Adrenal gland (tissue), 19 donors: Measurements from ENCODE around the gene HSD11B2. TPM values are rescaled to one million over a fixed set of nuclear protein-coding genes. Genes with fewer than 3 reads are reported as not detected.

ENCODE experiments used
- DNase-seq, 7 donors: peaks; one replicate each; pipeline ENCODE4 v3.0.0-alpha.2; 2019 to 2020
- H3K27ac ChIP-seq, 5 donors: fragments of 200-600 bp; sonication (generic) in 4 of 5; 1 replicate in 3 of 5; 2 replicates in 2 of 5; pipeline versions ENCODE4 v1.5.1 to v1.8.0; 2016 to 2020; ENCODE audit warnings: mild to moderate bottlenecking in 1 of 5
- H3K27me3 ChIP-seq: fragments of 200-600 bp; 2 replicates; pipeline ENCODE4 v1.8.0; 2021
- H3K36me3 ChIP-seq, 2 donors: fragments of 200-600 bp; replicated peaks in 1 of 2; 1 replicate in 1 of 2; 2 replicates in 1 of 2; pipeline versions ENCODE4 v1.5.1 to v1.8.0; 2018 to 2022
- H3K4me1 ChIP-seq, 2 donors: fragments of 200-600 bp; replicated peaks in 1 of 2; 1 replicate in 1 of 2; 2 replicates in 1 of 2; pipeline versions ENCODE4 v1.5.1 to v1.8.0; 2018 to 2021
- H3K4me3 ChIP-seq, 4 donors: fragments of 200-600 bp; sonication (generic) in 3 of 4; one replicate each; pipeline ENCODE4 v1.5.1; 2016 to 2018
- H3K9me3 ChIP-seq, 3 donors: fragments of 200-600 bp; sonication (generic) in 1 of 3; replicated peaks in 1 of 3; 1 replicate in 2 of 3; 2 replicates in 1 of 3; pipeline versions ENCODE4 v1.5.1 to v1.8.0; 2016 to 2021
- POLR2A ChIP-seq, 2 donors: fragments of 450-650 bp; IDR thresholded peaks; one replicate each; pipeline ENCODE4 v1.6.1; 2017; ENCODE audit warnings: antibody characterized with exemption in 2 of 2, mild to moderate bottlenecking in 2 of 2, moderate library complexity in 1 of 2
- WGBS, 4 donors: extraction: QIAGEN DNeasy Blood & Tissue Kit in 2 of 4; methylation state at CpG; one replicate each; pipeline versions ENCODE4 v1.1.5 to v1.1.7; 2013 to 2017; 5-methylcytosine and 5-hydroxymethylcytosine counted together
- intact Hi-C, 2 donors: fragments of 100-400 bp; cut with DNase I; formaldehyde crosslinking; loops; one replicate each; pipeline versions ENCODE4 v1.14.1 to v1.15.0; 2022 to 2023
- long read RNA-seq, 10 donors: library from polyadenylated mRNA in 3 of 10; unstranded in 2 of 10; stranded (forward) in 1 of 10; transcript quantifications; one replicate each; pipeline ENCODE4 v2.0.0 and lab custom pipeline, GENCODE V29; 2021 to 2026
- polyA plus RNA-seq, 3 donors: library from polyadenylated mRNA; stranded (reverse); fragments of 200-250 nt in 2 of 3; fragments of 350-450 nt in 1 of 3; fragmentation: Illumina TruSeq in 1 of 3; extraction: RNeasy Lipid Tissue Mini Kit (QIAGEN cat#74804) in 1 of 3; gene quantifications; one replicate each; pipeline ENCODE4 v1.2.3, GENCODE V29; 2013 to 2014
- total RNA-seq, 9 donors: library from RNA; depleted of rRNA in 4 of 9; stranded (reverse); fragments of >200 nt in 4 of 9; fragments of 120-200 nt in 1 of 9; fragmentation: NEBNext Ultra II Directional in 1 of 9; extraction: Animal tissue kit (Norgen Biotek cat#: 25700) in 1 of 9; gene quantifications; one replicate each; pipeline versions ENCODE4 v1.1.0 to v1.2.4, GENCODE V29; 2013 to 2023
- TF ChIP-seq, protein P1 (sequence below), 6 experiments: fragments of 450-650 bp in 4 of 6; fragments of 200-600 bp in 2 of 6; sonication (generic) in 1 of 6; IDR thresholded peaks; 1 replicate in 5 of 6; 2 replicates in 1 of 6; pipeline versions ENCODE4 v1.5.1 to v1.8.0; 2016 to 2021; ENCODE audit warnings: antibody characterized with exemption in 6 of 6, mild to moderate bottlenecking in 2 of 6, moderate library complexity in 1 of 6
- donor health status: healthy with polysubstance abuse.
- donor health status: Bipolar disorder and iron deficiency.
- donor health status: DM: yes; HTN: yes; CAD: no.
- donor health status: DM: no; HTN: no; CAD: no.
- donor health status: DM: no; HTN: no; CAD: no.
- donor health status: DM: yes; HTN: yes; CAD: no.

HSD11B2 gene
- total RNA-seq (10 to 100 TPM in 2 of 9 donors, 1 to 10 TPM in 6, under 1 TPM in 1; 0.69 to 12.3 (median 6.2) TPM), polyA plus RNA-seq (1 to 10 TPM; 1.8 to 3.7 (median 3.5) TPM)
- long read RNA-seq, donor 1, partial matches to known transcripts: 0 of 4 reads
- long read RNA-seq, donor 1, other reads (novel, unspliced or antisense): 0 of 4 reads
- long read RNA-seq, donor 2, partial matches to known transcripts: 0 of 3 reads
- long read RNA-seq, donor 2, other reads (novel, unspliced or antisense): 0 of 3 reads
- long read RNA-seq, donor 3, partial matches to known transcripts: 0 of 1 reads
- long read RNA-seq, donor 3, other reads (novel, unspliced or antisense): 0 of 1 reads
- long read RNA-seq, donor 4, partial matches to known transcripts: 0 of 4 reads
- long read RNA-seq, donor 4, other reads (novel, unspliced or antisense): 4 of 4 reads
- long read RNA-seq, donor 5, partial matches to known transcripts: 0 of 3 reads
- long read RNA-seq, donor 5, other reads (novel, unspliced or antisense): 1 of 3 reads
- long read RNA-seq, donor 6, partial matches to known transcripts: 0 of 2 reads
- long read RNA-seq, donor 6, other reads (novel, unspliced or antisense): 1 of 2 reads
- long read RNA-seq, donor 7: 0 reads
- long read RNA-seq, donor 8, transcript HSD11B2-201 (5 exons, 1,900 nt): major isoform, 6 of 6 reads
- long read RNA-seq, donor 8, partial matches to known transcripts: 0 of 6 reads
- long read RNA-seq, donor 8, other reads (novel, unspliced or antisense): 0 of 6 reads
- long read RNA-seq, donor 9, partial matches to known transcripts: 0 of 4 reads
- long read RNA-seq, donor 9, other reads (novel, unspliced or antisense): 0 of 4 reads
- long read RNA-seq, donor 10, partial matches to known transcripts: 0 of 1 reads
- long read RNA-seq, donor 10, other reads (novel, unspliced or antisense): 0 of 1 reads

- intact Hi-C loops: no loop called here
- WGBS, 4 donors: 0 to 4% (median 3%) methylated on average over 10 to 87 of the region's 87 CpGs
- peak in 6 of 7 donors; percentile 54 to 78 (median 64) for DNase-seq
These were observed at the start of gene HSD11B2 for GRCh38 chr16:67430977-67431774. TSS of gene HSD11B2 (plus strand) at chr16:67431121. CDS start at chr16:67431249, 128 bp downstream.

DNA sequence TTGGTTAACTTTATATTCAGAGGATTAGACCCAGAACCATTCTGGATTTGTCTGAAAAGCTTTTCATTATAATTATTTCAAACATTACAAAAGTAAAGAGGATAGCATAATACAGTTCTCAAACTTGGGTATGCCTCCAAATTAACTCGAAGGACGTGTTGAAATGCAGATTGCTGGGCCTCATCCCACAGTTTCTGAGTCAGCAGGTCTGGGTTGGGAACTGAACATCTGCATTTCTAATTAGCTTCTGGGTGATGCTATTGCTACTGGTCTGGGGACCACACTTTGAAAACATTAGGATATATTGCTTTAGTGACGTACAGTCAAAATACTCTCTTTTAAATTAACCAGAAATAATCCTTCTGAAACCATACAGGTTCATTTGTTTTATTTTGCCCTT lies 47.6 kb upstream of the HSD11B2 start:
- WGBS, 4 donors: 80 to 97% (median 93%) methylated on average over 3 of the region's 3 CpGs
- DNase-seq: no peak
- TF ChIP-seq, protein P1, sequence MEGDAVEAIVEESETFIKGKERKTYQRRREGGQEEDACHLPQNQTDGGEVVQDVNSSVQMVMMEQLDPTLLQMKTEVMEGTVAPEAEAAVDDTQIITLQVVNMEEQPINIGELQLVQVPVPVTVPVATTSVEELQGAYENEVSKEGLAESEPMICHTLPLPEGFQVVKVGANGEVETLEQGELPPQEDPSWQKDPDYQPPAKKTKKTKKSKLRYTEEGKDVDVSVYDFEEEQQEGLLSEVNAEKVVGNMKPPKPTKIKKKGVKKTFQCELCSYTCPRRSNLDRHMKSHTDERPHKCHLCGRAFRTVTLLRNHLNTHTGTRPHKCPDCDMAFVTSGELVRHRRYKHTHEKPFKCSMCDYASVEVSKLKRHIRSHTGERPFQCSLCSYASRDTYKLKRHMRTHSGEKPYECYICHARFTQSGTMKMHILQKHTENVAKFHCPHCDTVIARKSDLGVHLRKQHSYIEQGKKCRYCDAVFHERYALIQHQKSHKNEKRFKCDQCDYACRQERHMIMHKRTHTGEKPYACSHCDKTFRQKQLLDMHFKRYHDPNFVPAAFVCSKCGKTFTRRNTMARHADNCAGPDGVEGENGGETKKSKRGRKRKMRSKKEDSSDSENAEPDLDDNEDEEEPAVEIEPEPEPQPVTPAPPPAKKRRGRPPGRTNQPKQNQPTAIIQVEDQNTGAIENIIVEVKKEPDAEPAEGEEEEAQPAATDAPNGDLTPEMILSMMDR (IDR thresholded peaks at IDR 0.05): no peak
- TF ChIP-seq POLR2A (IDR thresholded peaks at IDR 0.05): no peak
- Histone ChIP-seq H3K36me3 (no peaks in the 10 kb centered on the region), H3K27ac (no peak overlapping the region), H3K4me1 (no peaks in the 10 kb centered on the region), H3K27me3 (no peaks in the 10 kb centered on the region), H3K4me3 (no peak overlapping the region), H3K9me3 (no peaks in the 10 kb centered on the region)
- intact Hi-C loops: no loop called here

More at GRCh38 chr16:67430977-67431774, at the start of gene HSD11B2:
- Histone ChIP-seq H3K36me3 (no peaks in the 10 kb centered on the region), H3K27me3 (peaks cover 3% of the 10 kb centered on the region), H3K4me3 (peak within 1 kb of the TSS in 2 of 4 donors; percentile 11 to 62), H3K9me3 (no peaks in the 10 kb centered on the region), H3K4me1 (peaks cover 12 to 26% of the 10 kb centered on the region in 2 donors), H3K27ac (peak within 1 kb of the TSS in 3 of 5 donors; percentile 56 to 68 (median 64))
- TF ChIP-seq POLR2A (IDR thresholded peaks at IDR 0.05): peak; percentile 51 to 67
- TF ChIP-seq, protein P1 (IDR thresholded peaks at IDR 0.05): peak in 2 of 6 experiments; percentile 18 to 40

DNA sequence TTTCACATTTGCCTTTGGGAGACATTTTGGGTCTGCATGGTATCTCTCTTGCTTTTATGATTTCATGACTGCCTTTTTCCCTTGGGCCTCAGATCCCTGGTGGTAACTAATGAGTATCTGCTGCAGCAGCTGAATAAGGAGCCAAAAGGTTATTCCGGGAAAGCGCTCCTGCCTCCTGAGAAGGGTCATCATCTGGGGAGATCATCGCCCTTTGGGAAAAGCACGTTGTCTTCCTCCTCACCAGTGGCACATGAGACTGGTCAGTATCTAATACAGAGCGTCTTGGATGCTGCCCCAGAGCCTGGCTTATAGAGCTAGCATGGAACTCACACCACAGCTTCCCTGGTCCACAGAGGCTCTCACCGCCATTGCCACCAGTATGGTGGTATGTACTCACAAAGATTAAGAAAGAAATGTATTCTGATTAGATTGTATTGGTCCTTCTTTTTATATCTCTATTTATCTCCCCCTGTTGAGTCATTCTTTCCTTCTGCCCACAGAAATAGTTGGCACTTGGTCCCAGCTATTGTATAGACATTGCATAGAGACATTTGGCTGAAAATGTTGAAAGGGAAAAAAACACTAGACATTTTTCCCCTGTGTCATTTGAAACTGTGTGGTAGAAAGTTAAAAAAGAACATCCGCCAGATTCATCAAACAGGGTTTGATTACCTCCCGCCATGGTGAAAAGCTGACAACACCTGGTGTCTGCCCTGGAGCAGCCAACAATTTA lies 46.0 kb upstream of the HSD11B2 start:
- Histone ChIP-seq H3K36me3 (no peaks in the 10 kb centered on the region), H3K4me3 (no peak overlapping the region), H3K27ac (no peak overlapping the region), H3K4me1 (no peaks in the 10 kb centered on the region), H3K27me3 (no peaks in the 10 kb centered on the region), H3K9me3 (no peaks in the 10 kb centered on the region)
- DNase-seq: peak in 1 of 7 donors; percentile 23
- WGBS, 4 donors: 85 to 93% (median 88%) methylated on average over 8 of the region's 8 CpGs
- TF ChIP-seq POLR2A (IDR thresholded peaks at IDR 0.05): no peak
- TF ChIP-seq, protein P1 (IDR thresholded peaks at IDR 0.05): no peak
- intact Hi-C loops: no loop called here
